HG03045 (cell line): ENCODE results near the gene HPX.

ENCODE experiments used
- ATAC-seq: cut with Tn5 transposase; IDR thresholded peaks from one replicate; pipeline ENCODE4 v1.9.1; 2021; ENCODE audit warnings: mild to moderate bottlenecking, moderate library complexity; ENCODE audit not compliant: unreplicated experiment

Gene HPX

GRCh38 chr11:6418557-6419008 is 22.2 kb downstream of the HPX start:
- no peak for ATAC-seq

- no peak for ATAC-seq
Observed at GRCh38 chr11:6417907-6418556, 22.8 kb downstream of the HPX start.

- no peak for ATAC-seq
Observed at GRCh38 chr11:6415797-6416196, 25.0 kb downstream of the HPX start.

GRCh38 chr11:6414874-6415328 is 25.9 kb downstream of the HPX start:
- ATAC-seq: no peak

DNA sequence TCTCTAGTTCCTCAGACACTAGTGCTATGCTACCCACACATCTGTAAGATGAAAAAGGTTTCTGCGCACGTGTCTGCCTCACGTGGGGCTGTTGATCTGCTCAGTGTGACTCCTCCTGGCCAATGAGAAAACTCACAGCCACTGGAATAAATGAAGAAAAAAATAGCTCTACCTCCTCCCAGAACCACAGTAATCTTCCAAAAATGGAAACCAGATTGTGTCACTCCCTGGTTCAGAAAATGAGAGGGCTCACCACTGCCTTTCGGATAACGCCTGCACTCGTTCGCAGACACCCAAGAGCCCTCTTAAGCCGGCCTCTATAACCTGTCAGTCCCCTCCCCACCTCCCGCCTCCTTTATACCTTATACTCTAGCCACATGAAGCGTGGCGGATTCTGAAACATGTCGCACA is 27.0 kb downstream of the HPX start:
- no peak for ATAC-seq

DNA sequence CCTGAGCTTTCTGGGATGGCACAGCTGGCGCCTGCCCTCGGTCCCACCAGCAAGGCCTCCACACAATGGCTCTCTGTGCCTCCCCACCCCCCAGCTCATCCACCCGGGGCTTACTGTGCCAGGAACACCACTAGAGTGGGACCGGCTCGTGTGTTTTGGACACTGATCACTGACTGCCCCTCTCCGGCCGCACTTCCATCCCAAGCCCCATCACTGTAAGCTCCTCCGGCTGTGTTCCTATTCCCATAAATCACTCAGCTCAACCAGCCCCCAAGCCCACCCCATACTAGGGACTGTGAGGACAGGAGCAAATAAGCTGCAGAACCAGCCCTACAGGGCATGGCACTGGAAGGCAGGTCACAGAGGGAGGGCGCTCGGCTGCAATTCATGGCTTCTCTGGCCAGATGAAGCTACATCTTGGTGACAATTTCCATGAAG is 29.2 kb downstream of the HPX start:
- ATAC-seq: no peak

- no peak for ATAC-seq
Observed at GRCh38 chr11:6410695-6411430, 29.9 kb downstream of the HPX start.

- no peak for ATAC-seq
Observed at GRCh38 chr11:6406370-6406769, 34.4 kb downstream of the HPX start.

DNA sequence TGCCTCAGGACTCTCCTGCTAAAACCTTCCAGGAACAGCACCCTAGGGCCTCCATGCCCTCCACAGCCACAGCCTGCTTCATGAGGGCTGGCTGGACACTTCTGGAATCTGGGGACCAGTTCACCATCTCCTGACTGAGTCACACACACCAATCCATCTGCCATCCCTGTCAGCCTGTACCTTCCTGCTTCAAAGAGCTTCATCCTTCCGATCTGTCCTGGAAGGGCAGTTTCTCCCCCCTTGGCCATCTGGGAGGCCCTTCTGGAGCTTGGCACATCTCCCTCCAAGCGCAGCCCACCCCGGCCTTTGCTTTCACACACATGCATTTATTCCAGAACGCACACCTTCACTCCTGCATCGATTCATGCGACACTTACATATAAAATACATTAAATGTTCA is 34.9 kb downstream of the HPX start:
- no peak for ATAC-seq

- no peak for ATAC-seq
Observed at GRCh38 chr11:6405052-6405667, 35.6 kb downstream of the HPX start.

- no peak for ATAC-seq
Observed at GRCh38 chr11:6404342-6405051, 36.3 kb downstream of the HPX start.

DNA sequence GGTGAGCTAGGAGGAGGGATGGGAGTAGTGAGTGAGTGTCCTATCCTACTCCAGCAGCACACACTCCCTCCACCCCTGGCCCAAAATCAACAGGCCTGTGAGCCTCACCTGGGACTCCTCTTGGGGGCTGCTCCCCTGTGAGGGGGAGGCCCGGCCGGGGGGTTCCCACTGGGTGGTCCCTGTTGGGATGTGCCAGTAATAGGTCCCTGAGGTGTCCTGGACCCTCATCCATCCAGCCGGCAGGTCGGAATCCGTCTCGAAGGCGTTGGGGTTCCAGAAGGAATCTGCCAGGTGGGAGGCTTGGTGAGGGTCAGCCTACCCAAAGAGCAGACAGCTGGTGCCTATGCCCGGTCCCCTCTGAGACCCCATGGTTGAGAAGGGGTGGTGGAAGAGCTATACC is 37.2 kb downstream of the HPX start:
- no peak for ATAC-seq

DNA sequence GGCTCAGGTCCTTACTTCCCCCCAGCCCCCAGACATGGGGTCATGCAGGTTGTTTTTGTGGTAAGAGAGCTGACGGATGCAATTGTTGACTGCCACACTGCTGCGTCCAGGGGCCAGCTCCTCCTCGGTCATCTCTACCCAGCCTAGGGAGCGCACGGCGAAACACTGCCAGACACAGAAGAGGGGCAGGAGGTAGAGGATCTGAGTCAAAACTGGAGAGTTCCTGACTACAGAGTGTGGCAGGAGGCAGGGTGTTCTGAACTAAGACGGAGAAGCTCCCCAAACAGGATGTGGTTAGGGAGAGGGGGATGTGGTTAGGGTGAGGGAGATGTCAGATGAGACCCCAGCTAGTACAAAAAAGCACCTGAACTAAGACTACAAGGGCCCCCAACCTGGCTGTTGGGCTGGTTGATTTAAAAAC is 38.2 kb downstream of the HPX start:
- ATAC-seq: peak; percentile 92

- peak; percentile 38 for ATAC-seq
Observed at GRCh38 chr11:6402061-6402470, 38.7 kb downstream of the HPX start.

- ATAC-seq: no peak
Observed at GRCh38 chr11:6401464-6401863, 39.3 kb downstream of the HPX start.

- no peak for ATAC-seq
Observed at GRCh38 chr11:6400431-6401345, 40.1 kb downstream of the HPX start.

DNA sequence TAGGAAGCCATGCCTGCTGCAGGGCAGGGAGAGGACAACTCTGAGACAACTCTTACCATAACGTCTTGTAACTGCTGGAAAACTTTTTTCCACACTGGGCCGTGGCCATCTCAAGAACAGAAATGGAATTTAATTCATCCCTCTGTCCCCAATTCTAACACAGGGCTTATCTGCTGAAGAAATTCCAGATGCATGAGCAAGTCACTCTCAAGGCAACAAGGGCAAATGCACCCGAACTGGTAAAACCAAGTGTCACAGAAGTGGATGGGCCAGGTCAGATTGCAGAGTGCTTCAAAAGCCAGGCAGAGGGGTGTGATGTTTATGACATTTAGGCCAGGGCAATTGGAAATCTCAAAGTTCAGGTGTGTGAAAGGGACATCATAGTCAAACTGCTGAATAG is 43.2 kb downstream of the HPX start:
- no peak for ATAC-seq

DNA sequence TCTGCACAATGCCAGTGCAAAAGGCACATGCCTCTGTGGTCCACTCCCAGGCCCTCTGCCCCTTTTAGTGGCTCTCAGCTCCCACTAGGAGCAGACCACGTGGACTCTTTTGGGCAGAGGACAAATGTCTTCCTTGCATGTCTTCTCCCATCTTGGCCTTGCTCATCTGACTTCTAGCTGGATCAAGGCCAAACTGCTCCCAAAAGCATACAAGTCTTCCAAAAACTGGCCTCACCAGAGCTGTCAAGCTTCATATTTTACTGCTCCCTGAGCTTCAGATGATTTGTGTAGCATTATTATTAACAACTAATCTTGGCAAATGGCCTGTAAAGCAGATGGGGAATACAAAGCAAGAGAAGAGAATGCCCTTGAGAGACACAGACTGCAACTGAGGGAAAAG is 43.6 kb downstream of the HPX start:
- ATAC-seq: no peak

- ATAC-seq: no peak
Observed at GRCh38 chr11:6395470-6396060, 45.2 kb downstream of the HPX start.
